ENCODE results near the gene CLMN. TPM values are rescaled to one million over a fixed set of nuclear protein-coding genes. Genes with fewer than 3 reads are reported as not detected.
"Not testable (repeated sequence)": the region's sequence is repeated elsewhere in the genome, so short reads cannot be mapped to it uniquely, and the experiment has no call there.

The CLMN gene
- total and polyA plus RNA-seq, 2 of the 13 experiments (the other 11 are each of a cell fraction or from before 2014, with no cell fraction given) = 15.1 to 16.7 TPM

GRCh38 chr14:95206534-95206933, 113.2 kb downstream of the CLMN start:
- ChIA-PET POLR2A (no interaction called here), CTCF (ENCODE audit: low intra/inter-chr PET ratio, low total read pairs) (no interaction called here)
- in situ Hi-C loops (cut with HindIII; ENCODE audit: extremely low pct_ligation_motif_present, low pct_unique_long_range_greater_than_20kb) (no loop called here), intact Hi-C loops (cut with micrococcal nuclease; ENCODE audit: unreplicated experiment) (no loop called here)
- no peaks in the 10 kb centered on the region for H4K20me1 ChIP-seq (ENCODE audit: insufficient read depth, low read length)
- ATAC-seq (no peak), DNase-seq (ENCODE audit: low spot score) (no peak), FAIRE-seq (no peak)
- no peak overlapping the region for H3K27ac ChIP-seq (ENCODE audit: extremely low read length, insufficient read depth, low read length)
- TF ChIP-seq GPN1 (CRISPR knock-in tag; IDR thresholded peaks at IDR 0.05; ENCODE audit: borderline replicate concordance) (no peak), MZF1 (CRISPR knock-in tag; IDR thresholded peaks at IDR 0.05; ENCODE audit: borderline replicate concordance) (no peak), ZBTB3 (CRISPR knock-in tag; IDR thresholded peaks at IDR 0.05; ENCODE audit: borderline replicate concordance, low read depth) (no peak)
- no peak overlapping the region for H2AFZ ChIP-seq (ENCODE audit: low read length)
- peaks cover 1 to 30% of the 10 kb centered on the region in 2 experiments; a peak in 3 of 5 replicates for H3K36me3 ChIP-seq (replicated peaks in 1 of 2; ENCODE audit: control insufficient read depth in 1 of 2, insufficient read depth in 2 of 2, low read length in 2 of 2)
- peaks cover 10% of the 10 kb centered on the region for H3K4me1 ChIP-seq (ENCODE audit: insufficient read depth, low read length)
- H3K9ac ChIP-seq (ENCODE audit: insufficient read depth, low read depth, low read length) = no peak overlapping the region
- no peaks in the 10 kb centered on the region for H3K9me3 ChIP-seq (ENCODE audit: low read length)
- no peak overlapping the region for H3K4me2 ChIP-seq (ENCODE audit: low read depth, low read length)
- no peak overlapping the region for H3K4me3 ChIP-seq (replicated peaks in 1 of 3; ENCODE audit: insufficient read depth in 1 of 3, low read depth in 2 of 3, low read length in 3 of 3)
- no TSS peak for BruUV-seq (replicated peaks)
- WGBS (ENCODE audit: low lambda C conversion rate) = 98% methylated on average over 2 of the region's 2 CpGs
- no peaks in the 10 kb centered on the region for H3K79me2 ChIP-seq (ENCODE audit: insufficient read depth, low read length)
- H3K27me3 ChIP-seq (ENCODE audit: control insufficient read depth in 1 of 2, insufficient read depth in 2 of 2, low read length in 2 of 2) = no peaks in the 10 kb centered on the region

- CTCF ChIA-PET (ENCODE audit: low intra/inter-chr PET ratio, low total read pairs) = no interaction called here
- FAIRE-seq (no peak), DNase-seq (ENCODE audit: low spot score) (no peak), ATAC-seq (no peak)
- in situ Hi-C loops (cut with HindIII; ENCODE audit: extremely low pct_ligation_motif_present, low pct_unique_long_range_greater_than_20kb) = no loop called here
- H3K36me3 ChIP-seq (replicated peaks in 1 of 2; ENCODE audit: control insufficient read depth in 1 of 2, insufficient read depth in 2 of 2, low read length in 2 of 2) = peaks cover 1 to 30% of the 10 kb centered on the region in 2 experiments; a peak in 3 of 5 replicates
- H3K4me1 ChIP-seq (ENCODE audit: insufficient read depth, low read length) = no peaks in the 10 kb centered on the region
- no peak overlapping the region for H3K4me2 ChIP-seq (ENCODE audit: low read depth, low read length)
- H3K27ac ChIP-seq (ENCODE audit: extremely low read length, insufficient read depth, low read length) = no peak overlapping the region
- POLR2A ChIA-PET = no interaction called here
- H3K4me3 ChIP-seq (replicated peaks in 1 of 3; ENCODE audit: insufficient read depth in 1 of 3, low read depth in 2 of 3, low read length in 3 of 3) = no peak overlapping the region
- TF ChIP-seq ZNF615 (CRISPR knock-in tag; IDR thresholded peaks at IDR 0.05; ENCODE audit: borderline replicate concordance) (no peak), TFAP4 (IDR thresholded peaks at IDR 0.05; ENCODE audit: borderline replicate concordance, low read depth) (no peak), HNRNPK (IDR thresholded peaks at IDR 0.05; ENCODE audit: low read depth, low read length, poor library complexity, severe bottlenecking) (no peak), ZNF33B (CRISPR knock-in tag; IDR thresholded peaks at IDR 0.05) (no peak), ZNF605 (CRISPR knock-in tag; IDR thresholded peaks at IDR 0.05) (no peak), RFX3 (CRISPR knock-in tag; IDR thresholded peaks at IDR 0.05) (no peak), KDM3A (CRISPR knock-in tag; IDR thresholded peaks at IDR 0.05; ENCODE audit: low read depth) (no peak), BCL6 (CRISPR knock-in tag; IDR thresholded peaks at IDR 0.05) (no peak)
- H2AFZ ChIP-seq (ENCODE audit: low read length) = no peak overlapping the region
- 84% methylated on average over 2 of the region's 2 CpGs for WGBS (ENCODE audit: low lambda C conversion rate)
- no peaks in the 10 kb centered on the region for H3K9me3 ChIP-seq (ENCODE audit: low read length)
- intact Hi-C loops (cut with micrococcal nuclease; ENCODE audit: unreplicated experiment) = no loop called here
- no peaks in the 10 kb centered on the region for H4K20me1 ChIP-seq (ENCODE audit: insufficient read depth, low read length)
- H3K27me3 ChIP-seq (ENCODE audit: control insufficient read depth in 1 of 2, insufficient read depth in 2 of 2, low read length in 2 of 2) = no peaks in the 10 kb centered on the region
- H3K9ac ChIP-seq (ENCODE audit: insufficient read depth, low read depth, low read length) = no peak overlapping the region
- no peaks in the 10 kb centered on the region for H3K79me2 ChIP-seq (ENCODE audit: insufficient read depth, low read length)
- BruUV-seq (replicated peaks) = no TSS peak
These were observed 115.0 kb downstream of the CLMN start for GRCh38 chr14:95204705-95205104.

GRCh38 chr14:95201745-95202144, 118.0 kb downstream of the CLMN start:
- BruUV-seq (replicated peaks); POLR2A ChIA-PET; in situ Hi-C loops (cut with HindIII; ENCODE audit: extremely low pct_ligation_motif_present, low pct_unique_long_range_greater_than_20kb); intact Hi-C loops (cut with micrococcal nuclease; ENCODE audit: unreplicated experiment); DNase-seq (ENCODE audit: low spot score); H3K4me2 ChIP-seq (ENCODE audit: low read depth, low read length); H3K4me1 ChIP-seq (ENCODE audit: insufficient read depth, low read length); H3K9me3 ChIP-seq (ENCODE audit: low read length); H3K4me3 ChIP-seq (replicated peaks in 1 of 3; ENCODE audit: insufficient read depth in 1 of 3, low read depth in 2 of 3, low read length in 3 of 3); H3K27ac ChIP-seq (ENCODE audit: extremely low read length, insufficient read depth, low read length); H3K27me3 ChIP-seq (ENCODE audit: control insufficient read depth in 1 of 2, insufficient read depth in 2 of 2, low read length in 2 of 2); CTCF ChIA-PET (ENCODE audit: low intra/inter-chr PET ratio, low total read pairs); H2AFZ ChIP-seq (ENCODE audit: low read length); FAIRE-seq; ATAC-seq; H4K20me1 ChIP-seq (ENCODE audit: insufficient read depth, low read length); H3K9ac ChIP-seq (ENCODE audit: insufficient read depth, low read depth, low read length); H3K79me2 ChIP-seq (ENCODE audit: insufficient read depth, low read length): not testable (repeated sequence)
- 93% methylated on average over 2 of the region's 2 CpGs for WGBS (ENCODE audit: low lambda C conversion rate)
- H3K36me3 ChIP-seq (replicated peaks in 1 of 2; ENCODE audit: control insufficient read depth in 1 of 2, insufficient read depth in 2 of 2, low read length in 2 of 2) = peaks cover 1 to 23% of the 10 kb centered on the region in 2 experiments; a peak in 3 of 5 replicates

All from HepG2 (cell line).